Tibial nerve (tissue), 4 donors: Measurements from ENCODE around the gene TLR6. TPM values are rescaled to one million over a fixed set of nuclear protein-coding genes. Genes with fewer than 3 reads are reported as not detected.

ENCODE experiments used
- DNase-seq, 2 donors: peaks; one replicate each; pipeline ENCODE4 v3.0.0-alpha.2; 2019; ENCODE audit warnings: low spot score in 2 of 2
- H3K27ac ChIP-seq, 4 donors: fragments of 200-600 bp; sonication (generic) in 3 of 4; one replicate each; pipeline ENCODE4 v1.5.1; 2017 to 2019; ENCODE audit warnings: mild to moderate bottlenecking in 1 of 4
- H3K27me3 ChIP-seq, 2 donors: fragments of 200-600 bp; sonication (generic) in 1 of 2; one replicate each; pipeline versions ENCODE4 v1.5.1 to v1.6.0; 2017 to 2019
- H3K36me3 ChIP-seq, 3 donors: fragments of 200-600 bp; sonication (generic); one replicate each; pipeline ENCODE4 v1.5.1; 2018 to 2019
- H3K4me1 ChIP-seq, 4 donors: fragments of 200-600 bp; sonication (generic) in 3 of 4; one replicate each; pipeline ENCODE4 v1.5.1; 2017 to 2019
- H3K4me3 ChIP-seq, 4 donors: fragments of 200-600 bp; sonication (generic) in 3 of 4; one replicate each; pipeline ENCODE4 v1.5.1; 2017 to 2019; ENCODE audit warnings: mild to moderate bottlenecking in 1 of 4, moderate library complexity in 1 of 4
- H3K9me3 ChIP-seq, 4 donors: fragments of 200-600 bp; sonication (generic) in 3 of 4; one replicate each; pipeline ENCODE4 v1.5.1; 2017 to 2019
- CTCF ChIP-seq, 5 experiments: fragments of 200-600 bp in 3 of 5; fragments of 450-650 bp in 2 of 5; sonication (generic) in 3 of 5; IDR thresholded peaks; one replicate each; pipeline ENCODE4 v1.5.1; 2016 to 2019; ENCODE audit warnings: antibody characterized with exemption in 5 of 5, mild to moderate bottlenecking in 3 of 5, moderate library complexity in 2 of 5
- EP300 ChIP-seq, 2 donors: sonication (generic); formaldehyde crosslinking; IDR thresholded peaks; one replicate each; pipeline ENCODE4 v1.6.1; 2017; ENCODE audit warnings: antibody characterized with exemption in 2 of 2, mild to moderate bottlenecking in 1 of 2
- POLR2A ChIP-seq, 2 donors: fragments of 450-650 bp; IDR thresholded peaks; one replicate each; pipeline ENCODE4 v1.6.1; 2017; ENCODE audit warnings: antibody characterized with exemption in 2 of 2, mild to moderate bottlenecking in 2 of 2, moderate library complexity in 2 of 2
- WGBS, 2 donors: methylation state at CpG; one replicate each; pipeline ENCODE4 v1.1.5; 2018; 5-methylcytosine and 5-hydroxymethylcytosine counted together
- total RNA-seq, 4 donors: library from RNA; depleted of rRNA; stranded (reverse); fragments of >200 nt; gene quantifications; one replicate each; pipeline ENCODE4 v1.1.0, GENCODE V29; 2016

TLR6 gene
- total RNA-seq: 1 to 10 TPM; 4.2 to 8.6 (median 5.2) TPM

DNA sequence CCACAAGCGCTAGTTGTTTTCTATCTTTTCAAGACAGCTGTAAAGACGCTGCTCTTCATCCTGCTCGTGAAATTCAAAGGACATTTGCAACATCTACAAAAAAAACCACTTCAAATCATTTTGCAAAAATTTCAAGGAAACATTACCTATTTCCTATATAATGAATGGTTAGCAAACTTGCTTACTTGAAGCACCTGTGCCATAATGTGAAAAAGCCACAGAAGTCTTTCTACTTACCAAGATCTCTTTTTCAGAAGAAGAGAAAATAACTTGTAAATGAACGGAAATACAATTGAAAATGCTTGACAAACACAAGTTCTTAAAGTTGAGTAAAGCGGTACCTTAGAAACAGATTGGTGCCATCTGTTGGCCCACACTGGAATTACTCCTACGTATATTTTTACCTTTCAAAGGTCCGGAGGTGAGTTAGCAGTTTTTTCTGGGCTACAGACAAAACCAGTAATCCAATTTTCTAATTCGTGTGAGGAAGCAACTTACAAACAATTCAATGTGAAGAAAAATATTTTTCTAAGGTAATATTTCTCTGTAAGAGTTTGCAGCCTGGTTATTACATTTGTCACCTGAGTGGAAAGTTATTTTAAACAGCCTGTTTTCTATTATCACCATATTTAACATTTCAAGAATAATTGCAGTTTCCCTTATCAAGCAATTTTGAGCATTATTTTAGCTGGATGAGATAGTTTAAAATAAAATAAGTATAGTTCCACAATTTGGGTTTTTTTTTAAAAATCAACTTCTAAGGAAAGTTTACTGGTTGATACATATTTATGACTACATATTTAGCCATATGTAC lies at the start of gene TLR6:
Gene TLR6 (minus strand): TSS at position 294 of the 814 bp plus-strand sequence. CDS start 27,344 bp downstream, outside the sequence.
- Histone ChIP-seq H3K27ac (peak within 1 kb of the TSS; percentile 67 to 89 (median 78)), H3K9me3 (peaks cover 0 to 4% (median 0%) of the 10 kb centered on the region in 4 donors), H3K36me3 (no peaks in the 10 kb centered on the region), H3K4me1 (peaks cover 0 to 22% (median 8%) of the 10 kb centered on the region in 4 donors), H3K27me3 (no peaks in the 10 kb centered on the region), H3K4me3 (peak within 1 kb of the TSS; percentile 5 to 36 (median 21))
- DNase-seq: peak in 1 of 2 donors; percentile 77
- no peak for TF ChIP-seq POLR2A (IDR thresholded peaks at IDR 0.05)
- peak; percentile 69 to 77 (median 72) for TF ChIP-seq CTCF (IDR thresholded peaks at IDR 0.05)
- TF ChIP-seq EP300 (IDR thresholded peaks at IDR 0.05): peak in 1 of 2 donors; percentile 6
- WGBS, 2 donors: 17 to 20% methylated on average over 8 of the region's 8 CpGs

- no peak overlapping the region for H3K27ac ChIP-seq
- no peaks in the 10 kb centered on the region for H3K9me3 ChIP-seq
- H3K4me1 ChIP-seq: peaks cover 0 to 6% (median 2%) of the 10 kb centered on the region in 4 donors
- peaks cover 0 to 74% (median 0%) of the 10 kb centered on the region in 3 donors for H3K36me3 ChIP-seq
- DNase-seq: no peak
- H3K27me3 ChIP-seq: no peaks in the 10 kb centered on the region
- TF ChIP-seq EP300 (IDR thresholded peaks at IDR 0.05) (no peak), CTCF (IDR thresholded peaks at IDR 0.05) (no peak), POLR2A (IDR thresholded peaks at IDR 0.05) (no peak)
- WGBS, 2 donors: 59 to 64% methylated on average over 10 of the region's 10 CpGs
- no peak overlapping the region for H3K4me3 ChIP-seq
Measured at GRCh38 chr4:38905652-38906385, 49.2 kb upstream of the TLR6 start.

DNA sequence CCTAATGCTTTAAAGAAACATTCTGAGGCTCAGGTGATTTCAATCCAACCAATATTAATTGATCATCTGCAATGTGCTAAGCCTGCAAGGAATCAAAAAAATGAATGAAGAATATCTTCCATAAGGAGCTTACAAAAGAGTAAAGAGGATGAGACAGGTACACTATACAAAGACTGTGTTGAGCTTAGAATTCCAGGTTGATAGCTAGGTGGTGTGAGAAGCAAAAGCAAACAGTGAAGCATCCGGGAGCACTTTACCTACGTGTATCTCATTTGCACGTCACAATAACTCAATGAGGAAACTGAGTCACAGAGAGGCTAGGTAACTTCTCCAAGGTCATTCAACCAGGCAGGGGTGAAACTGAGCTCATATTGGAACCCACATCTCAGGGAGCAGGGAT lies 48.1 kb upstream of the TLR6 start:
- peaks cover 0 to 6% (median 2%) of the 10 kb centered on the region in 4 donors for H3K4me1 ChIP-seq
- no peak for DNase-seq
- 90 to 96% methylated on average over 3 of the region's 3 CpGs for WGBS, 2 donors
- no peak overlapping the region for H3K27ac ChIP-seq
- no peak for TF ChIP-seq POLR2A (IDR thresholded peaks at IDR 0.05)
- no peak for TF ChIP-seq EP300 (IDR thresholded peaks at IDR 0.05)
- TF ChIP-seq CTCF (IDR thresholded peaks at IDR 0.05): no peak
- no peak overlapping the region for H3K4me3 ChIP-seq
- no peaks in the 10 kb centered on the region for H3K27me3 ChIP-seq
- H3K36me3 ChIP-seq: peaks cover 0 to 66% (median 0%) of the 10 kb centered on the region in 3 donors
- H3K9me3 ChIP-seq: no peaks in the 10 kb centered on the region

GRCh38 chr4:38904090-38904666 lies 47.6 kb upstream of the TLR6 start:
- 51 to 60% methylated on average over 10 of the region's 10 CpGs for WGBS, 2 donors
- Histone ChIP-seq H3K4me1 (peaks cover 0 to 6% (median 2%) of the 10 kb centered on the region in 4 donors), H3K4me3 (no peak overlapping the region), H3K9me3 (no peaks in the 10 kb centered on the region), H3K36me3 (peaks cover 0 to 66% (median 0%) of the 10 kb centered on the region in 3 donors), H3K27me3 (no peaks in the 10 kb centered on the region), H3K27ac (no peak overlapping the region)
- TF ChIP-seq CTCF (IDR thresholded peaks at IDR 0.05) (no peak), POLR2A (IDR thresholded peaks at IDR 0.05) (no peak), EP300 (IDR thresholded peaks at IDR 0.05) (no peak)
- no peak for DNase-seq
